ENCODE data around the gene ZNF205. TPM values are rescaled to one million over a fixed set of nuclear protein-coding genes. Genes with fewer than 3 reads are reported as not detected.
"Not testable (repeated sequence)": the region's sequence is repeated elsewhere in the genome, so short reads cannot be mapped to it uniquely, and the experiment has no call there.

ZNF205 gene
- total and polyA plus RNA-seq, 11 donors = 7.4 to 19.8 (median 8.6) TPM

DNA sequence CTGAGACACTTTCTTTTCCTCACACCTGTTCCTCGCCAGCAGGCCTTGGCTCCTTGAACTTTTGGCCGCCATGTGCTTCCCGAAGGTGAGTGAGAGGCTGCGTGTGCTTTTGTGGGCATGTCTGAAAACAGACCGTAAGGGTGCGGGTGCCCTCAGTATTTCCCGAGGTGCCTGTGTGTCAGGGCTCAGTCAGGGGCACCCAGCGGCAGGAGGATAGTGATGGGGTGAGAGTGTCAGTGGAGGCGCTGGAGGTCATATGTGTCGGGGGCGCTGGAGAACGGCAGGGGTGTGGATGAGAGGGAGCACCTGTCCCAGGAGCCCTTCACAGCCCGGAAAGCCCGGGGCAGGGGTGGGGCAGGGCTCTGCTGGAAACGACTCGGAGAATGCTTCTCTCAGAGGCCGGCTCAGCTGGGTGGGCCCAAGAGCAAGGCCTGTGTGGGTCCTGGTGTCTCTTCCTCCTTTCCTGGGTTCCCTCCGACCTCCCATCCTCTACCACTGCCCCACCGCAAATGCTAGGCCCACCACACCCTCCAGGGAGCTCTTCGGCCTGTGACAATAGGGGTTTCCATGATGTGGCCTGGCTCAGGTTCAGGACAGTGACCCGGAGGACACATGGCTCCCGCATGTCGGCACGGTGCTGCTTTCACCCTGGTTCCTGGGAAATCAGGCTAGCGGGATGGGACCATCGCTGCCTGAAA, 46.5 kb upstream of the ZNF205 start:
- ATAC-seq (peak; percentile 4 to 29 (median 14)), DNase-seq (no peak)
- H3K27ac ChIP-seq = peak overlapping the region; percentile 62 to 95 (median 87)
- H3K9me3 ChIP-seq = no peaks in the 10 kb centered on the region
- TF ChIP-seq POLR2A (IDR thresholded peaks at IDR 0.05) = no peak
- TF ChIP-seq, protein P1, sequence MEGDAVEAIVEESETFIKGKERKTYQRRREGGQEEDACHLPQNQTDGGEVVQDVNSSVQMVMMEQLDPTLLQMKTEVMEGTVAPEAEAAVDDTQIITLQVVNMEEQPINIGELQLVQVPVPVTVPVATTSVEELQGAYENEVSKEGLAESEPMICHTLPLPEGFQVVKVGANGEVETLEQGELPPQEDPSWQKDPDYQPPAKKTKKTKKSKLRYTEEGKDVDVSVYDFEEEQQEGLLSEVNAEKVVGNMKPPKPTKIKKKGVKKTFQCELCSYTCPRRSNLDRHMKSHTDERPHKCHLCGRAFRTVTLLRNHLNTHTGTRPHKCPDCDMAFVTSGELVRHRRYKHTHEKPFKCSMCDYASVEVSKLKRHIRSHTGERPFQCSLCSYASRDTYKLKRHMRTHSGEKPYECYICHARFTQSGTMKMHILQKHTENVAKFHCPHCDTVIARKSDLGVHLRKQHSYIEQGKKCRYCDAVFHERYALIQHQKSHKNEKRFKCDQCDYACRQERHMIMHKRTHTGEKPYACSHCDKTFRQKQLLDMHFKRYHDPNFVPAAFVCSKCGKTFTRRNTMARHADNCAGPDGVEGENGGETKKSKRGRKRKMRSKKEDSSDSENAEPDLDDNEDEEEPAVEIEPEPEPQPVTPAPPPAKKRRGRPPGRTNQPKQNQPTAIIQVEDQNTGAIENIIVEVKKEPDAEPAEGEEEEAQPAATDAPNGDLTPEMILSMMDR (IDR thresholded peaks at IDR 0.05) = no peak
- peaks cover 0 to 23% (median 6%) of the 10 kb centered on the region in 9 donors for H3K36me3 ChIP-seq
- H3K4me1 ChIP-seq = peaks cover 0 to 49% (median 14%) of the 10 kb centered on the region in 12 donors
- intact Hi-C loops (cut with DNase I) = loop anchor here in 2 of 10 donors (2.0 to 5.0 kb wide), 2 partner anchors 21 to 36 kb away; no protein-coding TSS in a partner anchor
- no peaks in the 10 kb centered on the region for H3K27me3 ChIP-seq
- peak overlapping the region; percentile 30 to 71 (median 60) for H3K4me3 ChIP-seq
- 53 to 65% (median 56%) methylated on average over 24 to 26 of the region's 26 CpGs for WGBS, 4 donors

DNA sequence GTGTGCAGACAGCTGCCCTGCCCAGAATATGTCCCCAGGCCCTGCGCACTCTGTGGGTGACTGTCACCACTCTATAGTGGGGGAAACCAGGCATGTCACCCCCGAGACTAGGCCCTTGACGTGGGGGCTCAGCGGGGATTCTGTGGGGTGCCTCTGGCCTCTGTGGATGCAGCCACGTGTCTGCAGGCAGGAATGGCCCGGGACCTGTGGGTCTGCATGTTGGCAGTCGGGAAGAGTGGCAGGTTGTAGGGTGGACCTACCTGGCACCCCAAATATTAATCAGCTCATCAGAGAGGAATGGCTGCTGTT, 46.0 kb upstream of the ZNF205 start:
- Histone ChIP-seq H3K4me1 (peaks cover 0 to 53% (median 14%) of the 10 kb centered on the region in 12 donors), H3K36me3 (peaks cover 0 to 23% (median 6%) of the 10 kb centered on the region in 9 donors), H3K27ac (peak overlapping the region; percentile 62 to 95 (median 87)), H3K9me3 (no peaks in the 10 kb centered on the region), H3K27me3 (no peaks in the 10 kb centered on the region), H3K4me3 (peak overlapping the region; percentile 30 to 71 (median 60))
- DNase-seq (no peak), ATAC-seq (no peak)
- TF ChIP-seq, protein P1 (IDR thresholded peaks at IDR 0.05) = no peak
- TF ChIP-seq POLR2A (IDR thresholded peaks at IDR 0.05) = no peak
- 62 to 78% (median 68%) methylated on average over 5 to 7 of the region's 7 CpGs for WGBS, 4 donors
- intact Hi-C loops (cut with DNase I) = loop anchor here in 2 of 10 donors (5.0 kb wide), 1 partner anchor 36 kb away; no protein-coding TSS in a partner anchor

GRCh38 chr16:3068487-3068886, 43.9 kb upstream of the ZNF205 start:
- H3K4me1 ChIP-seq = peaks cover 0 to 47% (median 14%) of the 10 kb centered on the region in 12 donors
- ATAC-seq = no peak
- DNase-seq = no peak
- no peaks in the 10 kb centered on the region for H3K27me3 ChIP-seq
- peak overlapping the region in 3 of 12 donors; percentile 30 to 76 (median 37) for H3K27ac ChIP-seq
- H3K36me3 ChIP-seq = peaks cover 0 to 23% (median 6%) of the 10 kb centered on the region in 9 donors
- intact Hi-C loops (cut with DNase I) = loop anchor here in 2 of 10 donors (5.0 kb wide), 1 partner anchor 34 kb away; no protein-coding TSS in a partner anchor
- WGBS, 4 donors = 59 to 80% (median 67%) methylated on average over 2 to 4 of the region's 4 CpGs
- H3K9me3 ChIP-seq = no peaks in the 10 kb centered on the region
- peak overlapping the region in 1 of 12 donors; percentile 69 for H3K4me3 ChIP-seq
- TF ChIP-seq, protein P1 (IDR thresholded peaks at IDR 0.05) = no peak
- TF ChIP-seq POLR2A (IDR thresholded peaks at IDR 0.05) = no peak

DNA sequence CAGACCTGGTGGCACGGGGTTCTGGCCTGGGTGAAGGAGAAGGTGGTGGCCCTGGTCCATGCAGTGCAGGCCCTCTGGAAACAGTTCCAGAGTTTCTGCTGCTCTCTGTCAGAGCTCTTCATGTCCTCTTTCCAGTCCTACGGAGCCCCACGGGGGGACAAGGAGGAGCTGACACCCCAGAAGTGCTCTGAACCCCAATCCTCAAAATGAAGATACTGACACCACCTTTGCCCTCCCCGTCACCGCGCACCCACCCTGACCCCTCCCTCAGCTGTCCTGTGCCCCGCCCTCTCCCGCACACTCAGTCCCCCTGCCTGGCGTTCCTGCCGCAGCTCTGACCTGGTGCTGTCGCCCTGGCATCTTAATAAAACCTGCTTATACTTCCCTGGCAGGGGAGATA, 43.2 kb upstream of the ZNF205 start:
- Histone ChIP-seq H3K36me3 (peaks cover 0 to 23% (median 6%) of the 10 kb centered on the region in 9 donors), H3K4me1 (peaks cover 0 to 44% (median 14%) of the 10 kb centered on the region in 12 donors)
- 87 to 92% (median 88%) methylated on average over 8 to 10 of the region's 11 CpGs for WGBS, 4 donors
- not testable (repeated sequence) for ATAC-seq, H3K27me3 ChIP-seq, H3K9me3 ChIP-seq, H3K27ac ChIP-seq, H3K4me3 ChIP-seq, DNase-seq
- intact Hi-C loops (cut with DNase I) = loop anchor here in 2 of 10 donors (5.0 kb wide), 1 partner anchor 33 kb away; no protein-coding TSS in a partner anchor
